Stimulated activated CD8-positive, alpha-beta memory T cell treated with anti-CD3 and anti-CD28 coated beads, Interleukin-7, amount 100 ng/mL, for 24 hours (primary cell): ENCODE data around the gene BORCS5.
"Not testable (repeated sequence)": the region's sequence is repeated elsewhere in the genome, so short reads cannot be mapped to it uniquely, and the experiment has no call there.

Experiments
- DNase-seq: peaks from one replicate; pipeline ENCODE4 v3.0.0-alpha.2; 2020; ENCODE audit warnings: low read depth

Gene BORCS5

GRCh38 chr12:12461923-12462315 is 105.0 kb downstream of the BORCS5 start:
- DNase-seq = no peak

GRCh38 chr12:12465522-12465921 is 108.6 kb downstream of the BORCS5 start:
- no peak for DNase-seq

GRCh38 chr12:12466157-12466556 is 109.3 kb downstream of the BORCS5 start:
- DNase-seq = no peak

GRCh38 chr12:12467264-12467663 is 110.4 kb downstream of the BORCS5 start:
- DNase-seq = no peak

GRCh38 chr12:12467688-12468261 is 110.9 kb downstream of the BORCS5 start:
- DNase-seq = no peak

GRCh38 chr12:12468575-12468974 is 111.7 kb downstream of the BORCS5 start:
- no peak for DNase-seq

- no peak for DNase-seq
Measured at GRCh38 chr12:12469386-12469785, 112.5 kb downstream of the BORCS5 start.

- no peak for DNase-seq
Measured at GRCh38 chr12:12470751-12471306, 114.0 kb downstream of the BORCS5 start.

- DNase-seq = not testable (repeated sequence)
Measured at GRCh38 chr12:12471982-12472961, 115.4 kb downstream of the BORCS5 start.

- DNase-seq = no peak
Measured at GRCh38 chr12:12473223-12473622, 116.3 kb downstream of the BORCS5 start.

GRCh38 chr12:12474471-12474928 is 117.6 kb downstream of the BORCS5 start:
- no peak for DNase-seq

- no peak for DNase-seq
Measured at GRCh38 chr12:12474931-12475795, 118.3 kb downstream of the BORCS5 start.

- DNase-seq = no peak
Measured at GRCh38 chr12:12476857-12477531, 120.1 kb downstream of the BORCS5 start.

- DNase-seq = no peak
Measured at GRCh38 chr12:12477532-12477890, 120.6 kb downstream of the BORCS5 start.

- DNase-seq = no peak
Measured at GRCh38 chr12:12480074-12480473, 123.2 kb downstream of the BORCS5 start.

GRCh38 chr12:12481631-12482030 is 124.8 kb downstream of the BORCS5 start:
- no peak for DNase-seq

- no peak for DNase-seq
Measured at GRCh38 chr12:12482150-12482761, 125.4 kb downstream of the BORCS5 start.

GRCh38 chr12:12482959-12483358 is 126.1 kb downstream of the BORCS5 start:
- DNase-seq = no peak

- no peak for DNase-seq
Measured at GRCh38 chr12:12483438-12483837, 126.6 kb downstream of the BORCS5 start.

GRCh38 chr12:12486661-12487240 is 129.9 kb downstream of the BORCS5 start:
- DNase-seq = no peak

GRCh38 chr12:12487490-12487889 is 130.6 kb downstream of the BORCS5 start:
- no peak for DNase-seq
